ENCODE data around the gene BRCC3. TPM values are rescaled to one million over a fixed set of nuclear protein-coding genes. Genes with fewer than 3 reads are reported as not detected.
A peak's percentile ranks its signal among the peaks of the same experiment; 100 is the strongest.

Gene BRCC3
- total and polyA plus RNA-seq, 2 of the 13 experiments (the other 11 are each of a cell fraction or from before 2014, with no cell fraction given) = 19.8 to 24.3 TPM

- no peak for TF ChIP-seq HNRNPUL1 (IDR thresholded peaks at IDR 0.05; ENCODE audit: low read depth, low read length)
- TF ChIP-seq ATF7 (IDR thresholded peaks at IDR 0.05) = no peak
- no peak for TF ChIP-seq ATF7 (CRISPR knock-in tag; IDR thresholded peaks at IDR 0.05)
- TF ChIP-seq ZNF567 (CRISPR knock-in tag; IDR thresholded peaks at IDR 0.05; ENCODE audit: borderline replicate concordance) = no peak
- TF ChIP-seq SIN3A (IDR thresholded peaks at IDR 0.05; ENCODE audit: borderline replicate concordance, low read depth, low read length) = no peak; the same call in 1 of the 2 replicates
- TF ChIP-seq ZFY (CRISPR knock-in tag; IDR thresholded peaks at IDR 0.05) = peak; percentile 81
- no peak for TF ChIP-seq TFE3 (CRISPR knock-in tag; IDR thresholded peaks at IDR 0.05)
- no peak for TF ChIP-seq STAG1 (CRISPR knock-in tag; IDR thresholded peaks at IDR 0.05)
- no peak for TF ChIP-seq KLF12 (CRISPR knock-in tag; IDR thresholded peaks at IDR 0.05; ENCODE audit: borderline replicate concordance)
- TF ChIP-seq GABPA (IDR thresholded peaks at IDR 0.05; ENCODE audit: low read depth, low read length) = no peak
- no peak for TF ChIP-seq GABPA (CRISPR knock-in tag; IDR thresholded peaks at IDR 0.05; ENCODE audit: low read depth)
- no peak for TF ChIP-seq ARID2 (CRISPR knock-in tag; IDR thresholded peaks at IDR 0.05; ENCODE audit: borderline replicate concordance)
- TF ChIP-seq ZNF275 (CRISPR knock-in tag; IDR thresholded peaks at IDR 0.05; ENCODE audit: borderline replicate concordance) = no peak
- TF ChIP-seq IRF9 (CRISPR knock-in tag; IDR thresholded peaks at IDR 0.05; ENCODE audit: borderline replicate concordance) = no peak
- TF ChIP-seq KLF13 (CRISPR knock-in tag; IDR thresholded peaks at IDR 0.05) = no peak
- no peak for TF ChIP-seq KDM5A (IDR thresholded peaks at IDR 0.05; ENCODE audit: borderline replicate concordance, low read length)
- no peak for TF ChIP-seq CENPBD1 (CRISPR knock-in tag; IDR thresholded peaks at IDR 0.05; ENCODE audit: borderline replicate concordance, low read depth)
- no peak for TF ChIP-seq NFKB2 (CRISPR knock-in tag; IDR thresholded peaks at IDR 0.05; ENCODE audit: borderline replicate concordance)
- TF ChIP-seq RERE (CRISPR knock-in tag; IDR thresholded peaks at IDR 0.05; ENCODE audit: low read depth) = no peak
- no peak for TF ChIP-seq ZBTB21 (CRISPR knock-in tag; IDR thresholded peaks at IDR 0.05)
- no peak for TF ChIP-seq SRY (CRISPR knock-in tag; IDR thresholded peaks at IDR 0.05)
Observed at GRCh38 chrX:155070975-155071693, at the start of gene BRCC3, which contains the start of the genes CMC4 and MTCP1 (continued).

Measured in HepG2 (cell line).